HG03432 (cell line): ENCODE results near the gene MMP17.
"Not testable (repeated sequence)": the region's sequence is repeated elsewhere in the genome, so short reads cannot be mapped to it uniquely, and the experiment has no call there.

Experiments
- ATAC-seq: cut with Tn5 transposase; IDR thresholded peaks from one replicate; pipeline ENCODE4 v1.9.1; 2021; ENCODE audit warnings: mild to moderate bottlenecking, moderate library complexity; ENCODE audit not compliant: unreplicated experiment

Gene MMP17

DNA sequence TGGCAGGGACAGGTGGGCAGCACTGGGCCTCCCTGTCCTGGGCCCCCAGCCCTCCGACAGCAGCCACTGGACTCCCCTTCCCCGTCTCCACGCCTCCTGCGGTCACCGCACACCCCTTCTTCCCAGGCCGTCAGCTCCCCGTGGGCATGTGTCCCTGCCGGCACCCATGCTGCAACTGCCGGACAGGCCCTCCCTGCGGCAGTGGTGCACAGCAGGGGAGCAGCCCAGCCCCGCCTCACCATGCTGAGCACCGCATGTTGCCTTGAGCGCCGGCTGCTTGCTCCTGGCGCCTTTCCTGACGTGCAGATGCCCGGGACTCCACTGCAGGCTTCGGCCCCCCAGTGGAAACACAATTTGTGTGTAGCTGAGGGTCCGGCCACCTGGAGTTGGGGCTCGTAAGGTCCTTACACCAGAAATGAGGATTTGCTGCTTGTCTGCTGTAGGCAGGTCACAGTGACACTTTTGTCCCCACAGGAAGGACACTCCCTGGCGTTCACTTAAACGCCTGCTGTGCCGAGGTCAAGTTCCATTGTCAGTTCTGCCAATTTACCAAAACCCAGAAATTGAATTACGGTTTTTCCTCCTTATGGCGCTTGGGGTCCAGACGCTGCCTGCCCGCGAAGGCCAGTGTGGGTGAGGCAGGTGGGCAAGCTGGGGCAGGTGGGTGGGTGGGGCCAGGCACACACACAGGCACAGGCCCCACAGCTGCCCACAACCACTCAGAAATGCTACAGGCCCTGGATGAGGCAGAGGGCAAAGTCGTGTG lies 28.2 kb upstream of the MMP17 start:
- ATAC-seq, result no peak

DNA sequence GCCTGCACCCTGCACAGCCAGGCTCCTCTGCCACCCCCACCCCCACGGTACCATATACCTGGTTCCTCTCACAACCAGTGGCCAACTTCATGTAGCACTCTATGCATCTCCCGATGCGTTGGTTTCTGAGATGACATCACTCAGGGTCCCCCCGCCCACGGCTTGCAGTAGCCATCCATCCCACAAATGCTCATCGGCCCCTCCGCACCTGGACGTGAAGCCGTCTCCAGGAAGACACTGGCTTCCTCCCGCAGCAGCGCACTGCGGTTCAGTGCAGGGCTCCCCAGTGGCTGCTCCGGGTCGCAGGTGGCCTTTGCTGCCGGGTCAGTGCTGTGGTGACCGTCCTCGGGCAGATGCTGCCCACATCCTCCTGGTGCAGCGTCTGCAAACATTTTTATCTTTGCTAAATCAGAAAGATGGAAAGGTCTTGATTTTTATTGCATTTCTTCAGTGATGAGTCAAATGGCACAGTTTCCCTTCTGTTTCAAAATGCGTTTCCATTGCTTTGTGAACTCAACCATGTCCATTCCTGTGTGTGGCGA lies 27.5 kb upstream of the MMP17 start:
- ATAC-seq, result no peak

DNA sequence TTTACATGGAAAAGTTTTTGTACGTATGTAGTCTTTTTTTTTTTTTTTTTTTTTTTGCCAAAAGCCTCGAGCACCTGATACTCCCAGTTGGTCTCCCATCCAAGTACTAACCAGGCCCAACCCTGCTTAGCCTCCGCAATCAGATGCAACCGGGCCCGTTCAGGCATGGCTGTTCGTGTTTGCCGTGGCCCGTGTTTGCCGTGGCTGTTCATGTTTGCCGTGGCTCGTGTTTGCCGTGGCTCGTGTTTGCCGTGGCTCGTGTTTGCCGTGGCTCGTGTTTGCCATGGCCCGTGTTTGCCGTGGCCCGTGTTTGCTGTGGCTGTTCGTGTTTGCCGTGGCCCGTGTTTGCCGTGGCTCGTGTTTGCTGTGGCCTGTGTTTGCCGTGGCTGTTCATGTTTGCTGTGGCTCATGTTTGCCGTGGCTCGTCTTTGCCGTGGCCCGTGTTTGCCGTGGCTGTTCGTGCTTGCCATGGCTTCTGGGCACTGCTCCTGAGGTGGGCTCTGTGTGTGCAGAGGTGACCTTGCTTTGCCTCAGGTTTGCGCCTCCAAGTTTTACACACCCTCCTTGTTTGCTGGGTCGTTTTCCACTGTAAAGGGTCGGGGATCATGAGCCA lies 26.8 kb upstream of the MMP17 start:
- ATAC-seq, result no peak

DNA sequence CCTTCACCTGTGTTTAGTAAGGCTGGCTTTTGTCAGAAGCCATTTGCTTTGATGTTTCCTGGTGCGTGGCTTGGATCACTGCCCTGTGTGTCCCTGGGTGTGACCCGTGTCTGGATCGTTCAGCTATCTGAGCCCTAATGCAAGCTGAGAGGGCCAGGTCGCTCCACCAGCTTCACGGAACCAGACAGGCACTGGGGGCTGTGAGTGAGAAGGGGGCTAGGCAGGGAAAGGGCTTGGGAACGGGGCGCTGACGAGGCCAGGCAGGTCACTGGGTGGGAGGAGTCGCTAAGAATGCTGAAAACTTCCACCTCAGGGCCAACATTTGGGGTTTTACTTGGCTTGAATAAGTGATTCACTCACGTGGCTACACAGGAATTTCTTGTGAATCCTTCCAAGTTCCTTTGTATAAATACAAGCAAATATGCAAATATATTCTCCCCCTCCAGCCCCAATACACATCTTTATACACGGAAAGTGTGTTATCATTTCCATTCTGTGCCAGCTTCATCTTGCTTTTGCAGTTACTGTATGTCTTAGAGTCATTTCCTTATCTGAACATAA lies 24.2 kb upstream of the MMP17 start:
- ATAC-seq, result no peak

DNA sequence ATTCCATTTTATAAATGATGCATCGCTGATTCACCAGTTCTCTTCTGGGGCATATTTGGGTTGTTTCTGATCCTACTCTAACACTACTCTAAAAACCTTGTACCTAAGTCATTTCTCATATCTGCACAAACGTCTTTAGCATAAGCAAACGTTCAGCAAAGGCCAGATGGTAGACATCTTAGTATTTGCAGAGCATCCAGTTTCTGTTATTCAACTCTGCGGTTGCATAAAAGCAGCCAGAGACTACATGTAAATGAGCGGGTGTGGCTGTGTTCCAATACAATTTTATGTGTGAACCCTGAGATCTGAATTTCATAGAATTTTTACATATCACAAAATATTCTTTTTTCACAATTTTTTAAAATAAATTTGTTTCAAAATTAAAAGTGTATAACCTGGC lies 22.8 kb upstream of the MMP17 start:
- no peak for ATAC-seq

DNA sequence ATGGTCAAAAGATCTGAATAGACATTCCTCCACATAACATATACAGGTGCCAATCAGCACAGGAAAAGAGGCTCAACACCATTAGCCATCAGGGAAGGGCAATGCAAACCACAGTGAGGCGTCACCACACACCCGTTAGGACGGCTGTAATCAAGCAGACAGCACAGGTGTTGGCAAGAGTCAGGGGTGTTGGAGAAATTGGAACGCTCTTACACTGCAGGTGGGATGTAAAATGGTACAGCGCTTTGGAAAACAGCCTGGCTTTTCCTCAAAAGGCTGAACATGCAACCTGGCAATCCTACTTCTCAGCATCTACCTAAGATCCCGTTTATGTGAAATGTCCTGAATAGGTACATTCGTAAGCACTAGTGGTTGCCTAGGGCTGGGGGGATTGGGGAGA lies 21.5 kb upstream of the MMP17 start:
- ATAC-seq, result no peak

DNA sequence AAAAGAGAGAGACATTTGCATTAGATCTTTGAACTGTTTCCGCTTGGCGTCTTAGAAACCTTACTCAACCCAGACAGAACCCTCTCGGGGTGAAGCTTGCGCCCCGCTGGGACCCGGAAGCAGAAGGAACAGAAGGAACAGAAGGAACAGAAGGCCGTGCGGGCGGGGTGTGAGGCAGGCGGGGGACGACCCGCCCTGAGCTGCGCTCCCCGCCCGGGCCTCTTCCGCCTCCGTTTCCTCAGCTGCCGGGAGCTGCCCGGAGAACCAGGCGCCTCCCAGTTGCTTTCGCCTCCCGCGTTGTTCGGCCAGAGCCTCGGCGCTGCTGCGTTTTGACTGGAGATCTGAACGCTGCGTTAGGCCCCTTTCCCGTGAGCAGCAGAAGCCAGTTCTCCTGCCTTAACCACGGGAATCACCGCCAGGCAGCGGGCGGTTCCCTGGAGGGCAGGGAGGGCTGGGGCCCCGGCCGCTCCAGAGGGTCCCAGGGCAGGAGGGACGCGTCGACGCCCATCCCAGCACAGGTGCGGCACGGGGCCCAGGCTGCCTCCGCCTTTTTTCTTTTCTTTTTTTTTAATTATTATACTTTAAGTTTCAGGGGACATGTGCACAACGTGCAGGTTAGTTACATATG lies 19.3 kb upstream of the MMP17 start:
- ATAC-seq, result no peak

DNA sequence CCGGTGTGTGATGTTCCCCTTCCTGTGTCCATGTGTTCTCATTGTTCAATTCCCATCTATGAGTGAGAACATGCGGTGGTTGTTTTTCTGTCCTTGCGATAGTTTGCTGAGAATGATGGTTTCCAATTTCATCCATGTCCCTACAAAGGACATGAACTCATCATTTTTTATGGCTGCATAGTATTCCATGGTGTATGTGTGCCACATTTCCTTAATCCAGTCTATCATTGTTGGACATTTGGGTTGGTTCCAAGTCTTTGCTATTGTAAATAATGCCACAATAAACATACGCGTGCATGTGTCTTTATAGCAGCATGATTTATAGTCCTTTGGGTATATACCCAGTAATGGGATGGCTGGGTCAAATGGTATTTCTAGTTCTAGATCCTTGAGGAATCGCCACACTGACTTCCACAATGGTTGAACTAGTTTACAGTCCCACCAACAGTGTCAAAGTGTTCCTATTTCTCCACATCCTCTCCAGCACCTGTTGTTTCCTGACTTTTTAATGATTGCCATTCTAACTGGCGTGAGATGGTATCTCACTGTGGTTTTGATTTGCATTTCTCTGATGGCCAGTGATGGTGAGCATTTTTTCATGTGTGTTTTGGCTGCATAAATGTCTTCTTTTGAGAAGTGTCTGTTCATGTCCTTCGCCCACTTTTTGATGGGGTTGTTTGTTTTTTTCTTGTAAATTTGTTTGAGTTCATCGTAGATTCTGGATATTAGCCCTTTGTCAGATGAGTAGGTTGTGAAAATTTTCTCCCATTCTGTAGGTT lies 18.5 kb upstream of the MMP17 start:
- not testable (repeated sequence) for ATAC-seq

DNA sequence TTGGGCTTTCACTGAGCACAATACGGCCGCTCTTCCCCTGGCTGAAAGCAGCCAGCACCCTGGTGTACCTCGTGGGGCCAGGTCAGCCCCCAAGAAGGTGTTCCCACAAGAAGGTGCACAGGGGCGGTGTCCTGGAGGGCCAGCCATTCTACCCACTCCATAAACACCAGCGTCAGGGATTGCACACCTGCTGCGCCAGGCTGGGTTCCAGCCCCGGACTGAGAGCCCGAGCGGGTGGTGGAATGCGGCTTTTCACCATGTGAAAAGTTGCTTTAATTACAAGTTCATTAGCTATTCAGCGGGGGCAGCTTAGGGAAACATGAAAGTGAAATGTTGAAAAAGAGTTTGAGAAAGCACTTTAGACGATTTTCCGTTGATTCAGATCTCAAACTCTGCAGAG lies 17.5 kb upstream of the MMP17 start:
- ATAC-seq, result no peak

DNA sequence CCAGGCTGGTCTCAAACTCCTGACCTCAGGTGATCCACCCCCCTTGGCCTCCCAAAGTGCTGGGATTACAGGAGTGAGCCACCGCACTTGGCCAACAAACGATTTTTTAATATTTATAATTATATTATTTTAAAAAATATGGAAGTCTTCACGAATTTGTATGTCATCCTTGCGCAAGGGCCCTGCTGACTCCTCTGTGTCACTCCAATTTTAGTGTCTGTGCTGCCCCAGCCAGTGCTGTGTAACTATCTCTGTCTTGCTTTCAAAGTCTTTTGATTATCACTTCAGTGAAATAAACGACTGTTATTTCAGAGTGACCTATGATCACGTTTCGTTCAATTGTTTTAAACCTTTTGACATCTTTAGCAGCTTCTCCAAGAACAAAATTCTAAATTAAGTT lies 13.1 kb upstream of the MMP17 start:
- no peak for ATAC-seq

DNA sequence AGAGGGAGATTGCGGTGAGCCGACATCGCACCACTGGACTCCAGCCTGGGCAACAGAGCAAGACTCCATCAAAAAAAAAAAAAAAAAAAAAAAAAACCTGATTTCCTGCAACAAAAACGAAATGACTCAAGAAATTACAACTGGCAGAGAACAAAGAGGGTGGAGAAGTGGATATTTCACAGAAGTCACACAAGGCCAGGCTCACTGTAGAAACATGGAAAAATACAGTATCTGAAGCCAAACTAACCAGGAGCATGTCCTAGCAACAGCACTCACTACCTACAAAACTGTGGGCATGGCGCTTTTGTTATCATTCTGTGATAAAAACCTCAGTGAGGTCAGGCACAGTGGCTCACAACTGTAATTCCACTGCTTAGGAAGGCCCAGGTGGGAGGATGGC lies 11.7 kb upstream of the MMP17 start:
- ATAC-seq, result no peak

DNA sequence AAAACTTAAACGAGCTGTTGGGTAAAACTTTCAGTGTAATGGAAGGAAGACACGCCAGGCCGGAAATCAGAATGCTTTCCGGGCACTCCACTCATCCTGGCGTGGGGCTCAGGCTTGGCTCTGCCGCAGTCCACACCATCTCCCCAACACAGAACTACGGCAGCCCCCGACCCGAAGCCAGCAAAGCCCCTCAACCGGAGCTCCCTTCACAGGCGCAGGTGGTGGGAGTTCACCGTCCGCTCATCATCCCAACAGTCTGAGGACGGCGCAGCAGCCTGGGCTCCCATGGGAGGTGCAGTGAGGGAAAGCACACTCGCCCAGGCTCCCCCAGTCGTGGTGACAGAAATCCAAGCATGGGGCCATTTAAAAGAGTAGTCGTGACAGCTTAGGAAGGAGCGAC lies 11.0 kb upstream of the MMP17 start:
- no peak for ATAC-seq

DNA sequence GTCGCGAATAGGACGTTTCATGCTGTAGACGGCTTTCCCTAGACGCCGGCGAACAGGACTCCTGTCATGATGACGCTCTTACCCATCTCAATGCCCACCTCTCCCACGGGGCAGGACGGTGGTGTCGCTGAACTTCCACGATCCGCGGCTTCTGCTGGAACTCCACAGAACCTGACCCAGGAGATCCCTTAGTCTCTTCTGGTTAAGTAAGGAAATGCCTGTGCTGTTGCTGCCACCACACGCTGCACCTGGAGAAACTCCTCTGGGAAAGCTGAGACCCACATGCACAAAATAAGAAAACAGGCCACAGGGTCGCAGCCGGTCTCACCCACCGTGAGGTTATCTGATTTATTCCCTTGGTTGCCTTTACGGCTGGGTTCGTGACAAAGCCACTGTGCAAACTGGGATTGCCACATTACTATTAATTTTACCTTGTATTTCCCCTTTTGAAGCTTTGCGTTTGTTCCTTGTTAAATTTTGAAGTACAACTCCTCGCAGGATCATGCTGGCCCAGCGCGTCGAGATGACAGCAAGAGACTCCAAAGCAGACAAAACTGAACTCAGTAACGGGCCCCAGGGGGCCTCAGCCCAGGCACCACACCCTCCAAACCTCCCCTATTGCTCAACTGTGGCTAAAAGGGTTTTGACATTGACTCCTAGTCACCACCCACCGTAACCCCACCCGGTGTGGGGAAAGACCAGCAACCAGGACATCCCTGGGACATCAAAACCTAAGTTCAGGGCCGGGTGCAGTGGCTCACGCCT lies 9.2 kb upstream of the MMP17 start:
- ATAC-seq, result no peak

DNA sequence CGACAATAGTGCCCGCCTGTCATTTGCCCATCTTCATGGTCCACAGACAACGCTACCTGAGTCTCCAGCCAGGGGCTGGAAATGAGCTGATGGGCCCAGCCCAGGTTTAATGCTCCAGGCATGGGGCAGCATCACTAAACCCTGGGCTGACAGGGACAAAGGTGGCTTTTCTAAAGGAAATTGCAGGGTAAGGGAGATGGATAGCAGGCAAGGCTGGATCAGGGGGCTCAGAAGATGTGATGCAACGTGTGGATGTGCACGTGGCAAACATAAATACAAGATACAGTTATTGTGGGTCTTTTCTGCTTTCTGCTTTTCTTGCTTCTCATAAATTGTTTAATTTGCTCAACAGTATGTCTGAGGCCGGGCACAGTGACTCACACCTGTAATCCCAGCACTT lies 3.7 kb upstream of the MMP17 start:
- no peak for ATAC-seq

DNA sequence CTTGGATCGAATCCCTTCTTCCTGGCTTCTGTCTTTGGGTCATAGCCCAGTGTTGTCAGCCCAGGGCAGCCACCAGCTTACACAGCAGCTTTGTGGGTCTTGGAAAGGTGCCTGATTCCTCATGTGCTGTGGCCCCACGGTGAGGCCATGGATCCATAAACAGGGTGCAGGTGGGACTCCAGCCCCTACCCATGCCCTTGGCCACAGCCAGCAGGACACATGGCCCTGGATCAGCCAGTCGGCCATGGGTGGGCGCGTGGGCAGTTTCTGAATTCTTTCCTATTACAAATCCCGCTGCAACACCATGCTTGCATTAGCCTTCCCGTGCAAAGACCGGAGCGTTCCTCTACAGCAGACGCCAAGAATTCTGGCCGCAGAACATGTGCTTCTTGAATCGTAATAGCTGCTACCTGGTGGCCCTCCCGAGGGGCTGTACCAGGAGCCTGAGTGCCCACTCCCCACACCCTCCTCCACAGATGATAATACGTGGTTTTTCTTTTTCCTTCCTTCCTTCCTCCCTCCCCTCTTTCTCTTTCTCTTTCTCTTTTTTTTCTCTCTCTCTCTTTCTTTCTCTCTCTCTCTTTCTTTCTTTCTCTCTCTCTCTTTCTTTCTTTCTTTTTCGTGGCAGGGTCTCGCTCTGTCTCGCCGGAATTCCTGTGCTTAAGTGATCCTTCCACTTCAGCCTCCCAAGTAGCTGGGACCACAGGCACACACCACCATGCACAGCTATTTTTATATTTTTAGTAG lies 2.9 kb upstream of the MMP17 start:
- ATAC-seq, result no peak

DNA sequence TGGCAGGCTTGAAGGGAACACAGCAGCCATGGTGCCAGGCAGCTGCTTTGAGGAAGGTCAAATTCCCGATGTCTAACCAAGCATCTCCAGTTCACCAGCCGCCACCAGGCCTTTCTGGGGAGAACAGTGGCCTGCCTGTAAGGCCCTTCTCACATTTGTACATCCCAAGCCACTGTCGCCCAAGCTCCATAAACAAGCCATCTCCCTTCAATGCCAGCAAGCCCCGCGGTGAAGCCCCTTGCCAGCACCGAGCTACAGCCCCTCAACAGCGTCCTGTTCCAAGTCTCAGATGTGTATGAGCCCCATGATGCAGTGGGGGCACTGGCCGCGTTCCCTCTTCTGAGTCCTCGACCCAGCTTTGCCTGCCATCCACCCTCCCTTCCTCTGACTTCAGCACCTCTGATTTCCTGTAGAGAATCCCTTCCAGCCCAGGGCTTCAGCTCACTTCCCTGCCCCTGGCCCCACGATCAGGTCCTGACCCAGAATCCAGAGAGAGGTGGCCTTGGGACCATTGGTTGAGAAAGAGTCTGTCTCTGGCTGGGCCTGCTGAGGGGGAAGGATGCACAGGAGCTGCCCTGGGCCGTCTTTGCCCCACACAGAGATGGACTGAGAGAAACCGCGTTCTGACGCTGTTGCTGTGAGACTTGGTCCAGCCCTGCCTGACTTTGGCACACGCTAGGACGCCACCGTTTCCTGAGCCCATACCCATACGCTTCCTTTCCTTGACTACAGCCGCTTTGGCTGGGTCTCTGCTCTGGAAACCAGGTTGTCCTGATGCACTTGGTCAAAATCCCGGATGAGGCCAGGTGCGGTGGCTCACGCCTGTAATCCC lies 1.9 kb upstream of the MMP17 start:
- no peak for ATAC-seq

DNA sequence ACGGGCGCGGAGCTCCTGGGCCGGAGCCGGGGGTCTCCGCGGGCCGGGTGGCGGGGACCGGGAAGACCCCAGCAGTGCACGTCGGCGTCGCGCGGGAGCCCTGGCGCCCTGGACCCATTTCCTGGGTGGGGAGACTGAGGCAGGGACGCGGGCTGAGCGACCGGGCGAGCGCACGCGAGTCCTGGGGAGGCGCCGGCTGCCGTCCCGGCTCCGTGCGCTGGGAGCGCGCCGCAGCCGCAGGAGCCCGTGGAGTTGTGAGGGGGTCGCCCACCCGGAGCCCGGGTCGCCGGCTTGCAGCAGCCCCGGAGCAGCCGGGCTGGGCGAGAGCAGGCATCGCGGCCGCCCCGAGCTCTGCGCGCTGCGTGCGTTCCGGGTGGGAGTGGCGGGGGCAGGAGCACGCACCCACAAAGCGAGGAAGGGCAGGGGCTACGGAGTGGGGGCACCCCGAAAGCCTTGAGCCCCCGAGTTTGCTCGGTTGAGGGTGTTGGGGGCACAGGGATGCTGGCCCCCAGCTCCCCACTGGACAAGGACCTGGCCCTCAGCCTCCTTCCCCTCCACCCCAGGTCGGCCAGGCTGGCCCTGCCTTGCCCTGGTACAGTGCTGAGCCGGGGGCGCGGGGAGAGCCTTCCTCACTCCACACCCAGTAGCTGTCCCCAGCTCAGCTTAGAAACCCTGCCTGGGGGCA lies 620 bp downstream of the MMP17 start:
- no peak for ATAC-seq

DNA sequence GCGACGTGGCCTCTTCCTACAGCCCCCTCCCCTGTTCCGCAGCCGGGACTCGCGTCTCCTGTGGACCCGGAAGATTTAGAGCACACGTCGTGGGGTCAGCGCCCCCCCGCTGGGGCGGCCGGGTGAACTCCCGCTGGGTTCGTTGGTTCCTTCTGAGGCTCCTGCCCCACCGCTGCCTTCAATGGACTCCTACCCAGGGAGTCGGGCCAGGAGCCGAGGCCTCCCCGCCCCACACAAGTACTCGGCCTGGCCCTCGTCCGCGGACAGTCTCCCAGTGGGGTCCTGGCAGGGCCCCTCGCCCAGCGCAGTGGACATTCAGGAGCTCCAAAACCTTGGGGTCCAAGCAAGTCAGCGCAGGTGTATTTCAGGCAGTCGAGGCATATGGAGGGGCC lies 1.2 kb downstream of the MMP17 start:
- ATAC-seq, result no peak
